Smooth muscle cell (in vitro differentiated cells): ENCODE measurements around the gene RXRB. TPM values are rescaled to one million over a fixed set of nuclear protein-coding genes. Genes with fewer than 3 reads are reported as not detected.

Experiments used
- DNase-seq: peaks from one replicate; lab custom pipeline; 2025; ENCODE audit not compliant: unreplicated experiment; lab: John Stamatoyannopoulos, UW
- H2AFZ ChIP-seq: fragments of 200-600 bp; sonication (generic); 2 replicates; pipeline ENCODE4 v1.6.0; 2016; ENCODE audit warnings: antibody characterized with exemption, low read depth, mild to moderate bottlenecking
- H3F3A ChIP-seq: fragments of 200-600 bp; sonication (generic); 2 replicates; pipeline ENCODE4 v1.6.0; 2017; ENCODE audit warnings: antibody characterized with exemption, low read depth
- H3K27ac ChIP-seq: fragments of 200-600 bp; sonication (generic); 2 replicates; pipeline ENCODE4 v1.5.1; 2016; ENCODE audit warnings: low read depth, mild to moderate bottlenecking
- H3K27me3 ChIP-seq: fragments of 200-600 bp; sonication (generic); 2 replicates; pipeline ENCODE4 v1.6.1; 2016; ENCODE audit warnings: low read depth, mild to moderate bottlenecking
- H3K36me3 ChIP-seq: fragments of 200-600 bp; sonication (generic); 2 replicates; pipeline ENCODE4 v1.5.1; 2016; ENCODE audit warnings: low read depth
- H3K4me1 ChIP-seq: fragments of 200-600 bp; sonication (generic); 2 replicates; pipeline ENCODE4 v1.5.1; 2016; ENCODE audit warnings: low read depth
- H3K4me2 ChIP-seq: fragments of 200-600 bp; sonication (generic); 2 replicates; pipeline ENCODE4 v1.6.0; 2016; ENCODE audit warnings: mild to moderate bottlenecking
- H3K4me3 ChIP-seq: fragments of 200-600 bp; sonication (generic); 2 replicates; pipeline ENCODE4 v1.5.1; 2016; ENCODE audit warnings: mild to moderate bottlenecking
- H3K79me2 ChIP-seq: fragments of 200-600 bp; sonication (generic); 2 replicates; pipeline ENCODE4 v1.6.0; 2016; ENCODE audit warnings: low read depth, mild to moderate bottlenecking
- H3K9ac ChIP-seq: fragments of 200-600 bp; sonication (generic); 2 replicates; pipeline ENCODE4 v1.6.0; 2016; ENCODE audit warnings: low read depth
- H3K9me3 ChIP-seq: fragments of 200-600 bp; sonication (generic); replicated peaks from 2 replicates; pipeline ENCODE4 v1.5.1; 2016; ENCODE audit warnings: low read depth
- H4K20me1 ChIP-seq: fragments of 200-600 bp; sonication (generic); 2 replicates; pipeline ENCODE4 v1.6.0; 2016; ENCODE audit warnings: low read depth
- WGBS: methylation state at CpG from one replicate; pipeline ENCODE4 v1.1.7; 2016; ENCODE audit warnings: low lambda C conversion rate; 5-methylcytosine and 5-hydroxymethylcytosine counted together
- polyA plus RNA-seq: library from polyadenylated mRNA; unstranded; fragments of >200 nt; fragmentation: Nextera tagmentation; extraction: Ambion mirVana; gene quantifications from 2 replicates; pipeline ENCODE4 v1.2.1, GENCODE V29; 2016
- total RNA-seq: library from RNA; depleted of rRNA; stranded (reverse); fragments of >200 nt; gene quantifications from 2 replicates; pipeline ENCODE4 v1.2.3, GENCODE V29; 2014
- TF ChIP-seq, protein P1 (sequence below): fragments of 200-600 bp; sonication (generic); IDR thresholded peaks from 2 replicates; pipeline ENCODE4 v1.5.1; 2017; ENCODE audit warnings: borderline replicate concordance, mild to moderate bottlenecking, antibody characterized with exemption; ENCODE audit not compliant: insufficient read depth, poor library complexity, severe bottlenecking

RXRB gene
- total and polyA plus RNA-seq, 2 experiments from 2014 or later, result 25.7 to 28.2 TPM

GRCh38 chr6:33217681-33218080 is 17.2 kb upstream of the RXRB start:
- Histone ChIP-seq H3F3A (no peaks in the 10 kb centered on the region), H3K79me2 (no peaks in the 10 kb centered on the region), H4K20me1 (no peaks in the 10 kb centered on the region), H3K4me2 (no peak overlapping the region), H3K4me3 (no peak overlapping the region), H3K27me3 (peaks cover 16% of the 10 kb centered on the region), H3K9me3 (no peaks in the 10 kb centered on the region), H2AFZ (no peak overlapping the region), H3K27ac (no peak overlapping the region), H3K9ac (no peak overlapping the region), H3K4me1 (peaks cover 6% of the 10 kb centered on the region), H3K36me3 (no peaks in the 10 kb centered on the region)
- no peak for DNase-seq
- TF ChIP-seq, protein P1, sequence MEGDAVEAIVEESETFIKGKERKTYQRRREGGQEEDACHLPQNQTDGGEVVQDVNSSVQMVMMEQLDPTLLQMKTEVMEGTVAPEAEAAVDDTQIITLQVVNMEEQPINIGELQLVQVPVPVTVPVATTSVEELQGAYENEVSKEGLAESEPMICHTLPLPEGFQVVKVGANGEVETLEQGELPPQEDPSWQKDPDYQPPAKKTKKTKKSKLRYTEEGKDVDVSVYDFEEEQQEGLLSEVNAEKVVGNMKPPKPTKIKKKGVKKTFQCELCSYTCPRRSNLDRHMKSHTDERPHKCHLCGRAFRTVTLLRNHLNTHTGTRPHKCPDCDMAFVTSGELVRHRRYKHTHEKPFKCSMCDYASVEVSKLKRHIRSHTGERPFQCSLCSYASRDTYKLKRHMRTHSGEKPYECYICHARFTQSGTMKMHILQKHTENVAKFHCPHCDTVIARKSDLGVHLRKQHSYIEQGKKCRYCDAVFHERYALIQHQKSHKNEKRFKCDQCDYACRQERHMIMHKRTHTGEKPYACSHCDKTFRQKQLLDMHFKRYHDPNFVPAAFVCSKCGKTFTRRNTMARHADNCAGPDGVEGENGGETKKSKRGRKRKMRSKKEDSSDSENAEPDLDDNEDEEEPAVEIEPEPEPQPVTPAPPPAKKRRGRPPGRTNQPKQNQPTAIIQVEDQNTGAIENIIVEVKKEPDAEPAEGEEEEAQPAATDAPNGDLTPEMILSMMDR, result no peak
- 61% methylated on average over 3 of the region's 3 CpGs for WGBS

GRCh38 chr6:33217246-33217645 is 16.8 kb upstream of the RXRB start:
- no peak overlapping the region for H3K4me3 ChIP-seq
- no peak overlapping the region for H3K4me2 ChIP-seq
- H3K79me2 ChIP-seq, result no peaks in the 10 kb centered on the region
- no peaks in the 10 kb centered on the region for H3K36me3 ChIP-seq
- H3K4me1 ChIP-seq, result peaks cover 9% of the 10 kb centered on the region
- H3K27me3 ChIP-seq, result peaks cover 16% of the 10 kb centered on the region
- TF ChIP-seq, protein P1, result no peak
- no peak overlapping the region for H3K9ac ChIP-seq
- 83% methylated on average over 6 of the region's 6 CpGs for WGBS
- no peak overlapping the region for H2AFZ ChIP-seq
- H4K20me1 ChIP-seq, result no peaks in the 10 kb centered on the region
- no peak overlapping the region for H3K27ac ChIP-seq
- DNase-seq, result no peak
- H3K9me3 ChIP-seq, result no peaks in the 10 kb centered on the region
- H3F3A ChIP-seq, result no peaks in the 10 kb centered on the region

GRCh38 chr6:33216117-33216649 is 15.7 kb upstream of the RXRB start:
- Histone ChIP-seq H3K4me1 (peaks cover 9% of the 10 kb centered on the region), H3F3A (no peaks in the 10 kb centered on the region), H3K4me3 (no peak overlapping the region), H3K27ac (no peak overlapping the region), H2AFZ (no peak overlapping the region), H3K36me3 (no peaks in the 10 kb centered on the region), H4K20me1 (no peaks in the 10 kb centered on the region), H3K9ac (no peak overlapping the region), H3K79me2 (no peaks in the 10 kb centered on the region), H3K27me3 (peaks cover 12% of the 10 kb centered on the region), H3K4me2 (no peak overlapping the region), H3K9me3 (no peaks in the 10 kb centered on the region)
- no peak for DNase-seq
- 99% methylated on average over 4 of the region's 4 CpGs for WGBS
- TF ChIP-seq, protein P1, result no peak
